Adipose tissue (tissue), 3 donors: ENCODE measurements around the gene MOGAT1. TPM values are rescaled to one million over a fixed set of nuclear protein-coding genes. Genes with fewer than 3 reads are reported as not detected.

Experiments
- H3K27ac ChIP-seq: one replicate; pipeline ENCODE4 v1.5.1; 2013; ENCODE audit warnings: low read depth, low read length
- WGBS, 3 donors: extraction: QIAGEN DNeasy Blood & Tissue Kit; methylation state at CpG; one replicate each; pipeline ENCODE4 v1.1.7; 2013; 5-methylcytosine and 5-hydroxymethylcytosine counted together
- polyA plus RNA-seq, 3 donors: library from polyadenylated mRNA; stranded (reverse); fragments of 200-250 nt; gene quantifications; one replicate each; pipeline ENCODE4 v1.2.3, GENCODE V29; 2013
- donor health status: healthy with polysubstance abuse.
- donor health status: Bipolar disorder and iron deficiency.
- donor health status: healthy.

Gene MOGAT1
- polyA plus RNA-seq, 3 donors = 0.30 to 1.8 TPM; not detected in 1

GRCh38 chr2:222732489-222733178 is 61.2 kb downstream of the MOGAT1 start:
- no peak overlapping the region for H3K27ac ChIP-seq
- WGBS, 3 donors = 48 to 68% (median 57%) methylated on average over 4 of the region's 4 CpGs

GRCh38 chr2:222733470-222733845 is 62.0 kb downstream of the MOGAT1 start:
- 93 to 98% (median 93%) methylated on average over 3 of the region's 3 CpGs for WGBS, 3 donors

GRCh38 chr2:222733846-222734702 is 62.6 kb downstream of the MOGAT1 start:
- no peak overlapping the region for H3K27ac ChIP-seq
- 63 to 72% (median 70%) methylated on average over 10 of the region's 10 CpGs for WGBS, 3 donors

More at GRCh38 chr2:222733470-222733845, 62.0 kb downstream of the MOGAT1 start:
- no peak overlapping the region for H3K27ac ChIP-seq

GRCh38 chr2:222734703-222735014 is 63.2 kb downstream of the MOGAT1 start:
- no peak overlapping the region for H3K27ac ChIP-seq
- 85 to 97% (median 87%) methylated on average over 1 of the region's 1 CpG for WGBS, 3 donors

GRCh38 chr2:222736301-222736700 is 64.8 kb downstream of the MOGAT1 start:
- WGBS, 3 donors = 26 to 62% (median 32%) methylated on average over 2 of the region's 2 CpGs
- H3K27ac ChIP-seq = no peak overlapping the region

GRCh38 chr2:222736924-222737323 is 65.5 kb downstream of the MOGAT1 start:
- no peak overlapping the region for H3K27ac ChIP-seq
- WGBS, 3 donors = 76 to 82% (median 81%) methylated on average over 6 of the region's 6 CpGs

GRCh38 chr2:222738312-222738711 is 66.9 kb downstream of the MOGAT1 start:
- WGBS, 3 donors = 95 to 98% (median 97%) methylated on average over 5 of the region's 5 CpGs
- H3K27ac ChIP-seq = no peak overlapping the region

- 46 to 83% (median 62%) methylated on average over 3 of the region's 3 CpGs for WGBS, 3 donors
These were observed 67.4 kb downstream of the MOGAT1 start for GRCh38 chr2:222738809-222739208.

DNA sequence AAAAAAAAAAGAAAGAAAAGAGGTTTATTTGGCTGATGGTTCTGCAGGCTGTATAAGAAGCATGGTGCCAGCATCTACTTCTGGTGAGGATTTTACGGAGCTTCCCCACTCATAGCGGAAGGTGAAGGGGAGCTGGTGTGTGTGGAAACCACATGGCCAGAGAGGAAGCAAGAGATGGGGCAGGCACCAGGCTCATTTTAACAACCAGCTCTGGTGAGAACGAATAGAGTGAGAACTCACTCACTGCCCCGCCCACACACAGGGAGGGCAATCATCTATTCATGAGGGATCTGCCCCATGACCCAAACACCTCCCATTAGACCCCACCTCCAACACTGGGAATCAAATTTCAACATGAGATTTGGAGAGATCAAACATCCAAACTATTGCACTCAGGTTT is 68.5 kb downstream of the MOGAT1 start:
- no peak overlapping the region for H3K27ac ChIP-seq
- WGBS, 3 donors = 86 to 91% (median 86%) methylated on average over 4 of the region's 4 CpGs

More at GRCh38 chr2:222738809-222739208, 67.4 kb downstream of the MOGAT1 start:
- H3K27ac ChIP-seq = no peak overlapping the region

GRCh38 chr2:222743251-222743812 is 71.9 kb downstream of the MOGAT1 start:
- 35 to 70% (median 42%) methylated on average over 10 of the region's 10 CpGs for WGBS, 3 donors
- H3K27ac ChIP-seq = no peak overlapping the region

DNA sequence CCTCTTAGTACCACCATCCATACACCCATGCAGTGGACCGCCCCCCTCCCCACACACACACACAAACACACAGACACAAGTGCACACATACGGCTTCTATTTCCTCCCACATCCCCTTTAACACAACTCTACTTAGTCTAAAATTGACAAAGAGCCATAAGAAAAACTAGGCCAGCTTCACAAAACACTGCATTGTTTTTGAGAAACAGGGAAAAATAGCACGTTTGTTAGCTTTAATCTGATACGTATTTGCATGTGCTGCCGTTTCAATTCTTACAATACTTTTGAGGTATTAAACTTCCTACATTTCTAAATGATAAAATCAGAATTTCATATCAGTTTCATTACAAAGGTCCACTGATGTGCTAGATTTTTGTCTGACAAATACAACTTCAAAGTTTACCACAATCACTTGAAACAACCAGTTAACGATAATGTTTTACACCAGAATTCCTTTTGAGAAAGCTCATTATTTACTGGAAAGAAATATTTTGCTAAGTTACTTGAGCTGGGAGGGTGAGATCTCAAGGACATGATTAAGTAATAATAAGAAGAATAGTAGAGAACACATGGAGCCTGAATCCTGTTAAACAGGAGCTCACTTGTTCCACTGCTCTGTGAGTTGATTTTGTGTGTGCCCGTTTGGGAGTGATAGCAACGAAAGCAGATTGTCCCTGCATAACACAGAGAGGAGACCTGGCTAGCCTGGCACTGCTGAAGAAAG is 74.5 kb downstream of the MOGAT1 start:
- 48 to 77% (median 64%) methylated on average over 8 of the region's 8 CpGs for WGBS, 3 donors
- H3K27ac ChIP-seq = no peak overlapping the region

DNA sequence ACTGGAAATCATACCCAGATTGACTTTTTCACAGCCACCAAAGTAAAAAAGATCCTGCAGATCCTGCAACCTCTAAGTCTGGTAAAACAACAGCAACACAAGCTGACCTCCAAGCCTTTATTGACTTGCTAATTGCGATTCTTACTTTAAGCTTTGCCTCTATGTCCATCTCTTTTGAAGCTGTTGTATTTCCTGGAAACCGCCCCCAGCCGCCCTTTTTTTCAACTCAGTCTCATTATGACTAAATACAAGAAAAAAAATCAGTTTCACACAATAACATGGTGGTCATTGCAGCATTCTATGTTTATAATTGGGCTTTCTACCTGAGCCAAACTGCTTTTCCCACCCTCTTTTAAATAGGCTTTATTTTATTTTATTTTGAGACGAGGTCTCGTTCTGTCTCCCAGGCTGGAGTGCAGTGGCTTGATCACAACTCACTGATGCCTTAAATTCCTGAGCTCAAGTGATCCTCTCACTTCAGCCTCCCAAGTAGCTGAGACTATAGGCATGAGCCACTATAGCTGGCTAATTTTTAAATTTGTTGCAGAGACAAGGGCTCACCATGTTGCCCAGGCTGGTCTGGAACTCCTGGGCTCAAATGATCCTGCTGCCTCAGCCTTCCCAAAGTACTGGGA is 76.2 kb downstream of the MOGAT1 start:
- WGBS, 3 donors = 66 to 93% (median 70%) methylated on average over 5 of the region's 5 CpGs
- no peak overlapping the region for H3K27ac ChIP-seq

- no peak overlapping the region for H3K27ac ChIP-seq
- 96 to 97% (median 96%) methylated on average over 3 of the region's 3 CpGs for WGBS, 3 donors
These were observed 79.1 kb downstream of the MOGAT1 start for GRCh38 chr2:222750533-222750932.

GRCh38 chr2:222751238-222751637 is 79.8 kb downstream of the MOGAT1 start:
- no peak overlapping the region for H3K27ac ChIP-seq
- WGBS, 3 donors = 72 to 95% (median 76%) methylated on average over 7 of the region's 7 CpGs

DNA sequence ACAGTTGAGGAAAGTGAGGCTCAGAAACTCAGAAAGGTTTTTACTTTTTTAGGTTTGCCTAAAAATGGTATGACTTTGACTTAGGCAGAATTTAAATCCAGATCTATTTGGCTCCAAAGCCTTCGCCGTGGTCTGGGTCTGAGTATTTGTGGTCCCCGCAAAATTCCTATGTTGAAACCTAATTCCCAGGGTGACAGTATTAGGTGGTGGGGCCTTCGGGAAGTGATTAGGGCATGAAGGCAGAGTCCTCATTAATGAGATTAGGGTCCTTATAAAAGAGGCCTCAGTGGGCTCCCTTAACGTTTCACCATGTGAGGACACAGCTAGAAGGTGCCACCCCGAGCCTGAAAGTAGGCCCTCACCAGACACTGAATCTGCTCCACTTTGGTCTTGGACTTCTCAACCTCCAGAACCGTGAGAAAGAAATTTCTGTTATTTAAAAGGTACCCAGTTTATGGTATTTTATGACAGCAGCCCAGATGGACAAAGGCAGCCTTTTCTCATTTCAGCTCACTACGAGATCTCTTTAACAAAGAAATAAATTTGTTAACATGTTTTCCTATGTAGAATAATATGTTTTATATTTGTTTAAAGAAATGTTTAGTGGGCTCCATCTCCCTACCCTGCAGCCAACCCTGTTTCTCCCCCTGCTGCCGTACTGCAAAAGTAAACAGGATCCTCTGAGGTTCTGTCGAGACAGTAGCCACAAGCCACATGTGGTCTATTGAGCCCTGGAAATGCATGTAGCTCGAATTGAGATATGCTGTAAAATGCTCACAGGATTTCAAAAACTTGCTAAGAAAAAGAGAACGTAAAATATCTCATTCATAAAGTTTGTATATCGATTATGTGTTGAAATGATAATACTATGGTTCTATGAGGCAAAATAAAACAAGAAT is 80.6 kb downstream of the MOGAT1 start:
- 83 to 86% (median 85%) methylated on average over 13 of the region's 13 CpGs for WGBS, 3 donors
- no peak overlapping the region for H3K27ac ChIP-seq

GRCh38 chr2:222752746-222753145 is 81.3 kb downstream of the MOGAT1 start:
- no peak overlapping the region for H3K27ac ChIP-seq
- 72 to 87% (median 86%) methylated on average over 5 of the region's 5 CpGs for WGBS, 3 donors

DNA sequence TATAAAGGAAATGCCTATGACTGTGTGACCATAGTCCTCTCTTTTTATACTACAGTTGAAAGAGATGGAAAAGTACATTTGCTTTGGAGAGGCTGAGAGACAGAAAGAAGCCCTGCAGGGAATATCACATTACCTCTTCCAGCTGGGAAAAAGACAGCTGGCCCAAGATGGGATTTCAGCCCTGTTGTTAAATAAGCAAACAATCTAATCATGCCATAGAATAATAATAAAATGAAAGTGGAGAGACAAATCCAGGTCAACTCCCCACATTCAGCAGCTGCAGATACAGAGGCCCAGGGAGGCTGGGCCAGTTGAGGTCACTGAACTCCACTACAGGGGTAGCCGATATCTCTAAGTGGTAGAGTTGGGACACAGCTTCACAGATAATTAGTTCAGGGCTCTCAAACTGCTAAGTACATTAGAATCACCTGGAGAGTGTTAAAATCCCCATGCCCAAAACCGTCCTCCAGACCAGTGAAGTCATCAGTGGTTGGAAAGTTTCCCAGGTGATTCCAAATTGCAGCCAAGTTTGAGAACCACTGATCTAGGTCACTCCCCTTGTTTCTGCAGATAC is 81.9 kb downstream of the MOGAT1 start:
- no peak overlapping the region for H3K27ac ChIP-seq
- 33 to 57% (median 46%) methylated on average over 2 of the region's 2 CpGs for WGBS, 3 donors
